Measurements from ENCODE around the gene CDK14.

GRCh38 chr7:90894122-90894521 lies 298.0 kb downstream of the CDK14 start:
- no peak for TF ChIP-seq CTCF (IDR thresholded peaks at IDR 0.05; ENCODE audit: low read depth, low read length)
- no peak for TF ChIP-seq EZH2phosphoT487 (IDR thresholded peaks at IDR 0.05; ENCODE audit: low read depth)

Data from OCI-LY3 (cell line).